Stimulated activated CD4-positive, alpha-beta T cell treated with anti-CD3 and anti-CD28 coated beads, Interleukin-2, amount 100 ng/mL, for 24 hours (primary cell): Measurements from ENCODE around the gene EPHA6.
"Not testable (repeated sequence)": the region's sequence is repeated elsewhere in the genome, so short reads cannot be mapped to it uniquely, and the experiment has no call there.

Source experiments
- DNase-seq, 2 donors: peaks; one replicate each; pipeline ENCODE4 v3.0.0-alpha.2; 2020

Gene EPHA6

DNA sequence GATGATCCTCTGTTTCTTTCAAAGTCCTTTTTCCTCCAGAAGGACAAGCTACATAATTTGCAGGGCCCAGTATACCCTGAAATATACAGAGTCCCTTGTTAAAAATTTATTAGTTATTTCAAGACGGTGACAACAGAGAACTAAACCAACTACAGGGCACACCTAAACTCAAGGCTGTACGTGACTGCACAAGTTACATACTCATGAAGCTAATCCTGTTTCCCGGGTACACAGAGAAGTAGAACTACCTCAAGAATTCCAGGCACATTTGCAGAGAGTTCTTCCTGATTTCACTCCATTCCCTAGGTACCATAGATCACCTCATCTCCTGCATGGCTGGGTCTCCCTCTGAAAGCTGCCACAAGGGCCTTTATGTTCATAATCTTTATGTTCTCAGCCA is 670.8 kb downstream of the EPHA6 start:
- DNase-seq, result no peak

DNA sequence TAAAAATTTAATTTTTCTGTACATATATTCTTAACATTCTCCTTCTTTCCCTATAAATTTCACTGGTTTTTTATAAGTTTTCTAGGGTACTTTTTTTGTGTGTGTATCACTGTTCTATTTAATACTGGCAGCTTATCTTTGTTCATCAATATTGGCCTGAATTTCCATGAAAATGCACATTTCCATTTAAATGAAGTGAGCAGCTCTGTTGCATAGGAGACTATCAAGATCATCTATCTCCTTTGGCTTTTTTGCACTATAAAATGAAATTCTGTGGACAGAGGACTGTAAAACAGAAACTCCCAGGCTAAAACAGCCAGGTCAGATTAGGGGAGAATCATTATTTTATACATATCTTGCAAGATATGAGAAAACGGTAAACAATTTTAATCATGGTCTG is 673.2 kb downstream of the EPHA6 start:
- no peak for DNase-seq

DNA sequence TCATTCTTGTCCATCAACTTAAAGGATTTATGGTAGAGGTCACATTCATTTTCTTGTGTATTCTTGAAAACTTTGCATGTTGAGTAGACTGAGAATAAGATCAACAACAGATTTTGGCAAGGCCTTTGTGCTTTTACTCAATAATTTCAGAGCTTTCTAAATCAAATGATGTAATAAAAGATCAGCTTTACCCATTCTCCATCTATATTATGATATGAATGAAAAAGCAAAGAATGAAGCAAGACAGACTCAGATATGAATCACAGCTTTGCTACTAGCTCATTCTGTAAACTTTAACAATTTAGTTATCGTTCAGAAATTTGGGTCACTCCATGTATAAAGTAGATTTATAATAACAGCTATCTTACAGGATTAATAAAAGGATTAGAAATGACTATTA is 674.3 kb downstream of the EPHA6 start:
- DNase-seq, result no peak

DNA sequence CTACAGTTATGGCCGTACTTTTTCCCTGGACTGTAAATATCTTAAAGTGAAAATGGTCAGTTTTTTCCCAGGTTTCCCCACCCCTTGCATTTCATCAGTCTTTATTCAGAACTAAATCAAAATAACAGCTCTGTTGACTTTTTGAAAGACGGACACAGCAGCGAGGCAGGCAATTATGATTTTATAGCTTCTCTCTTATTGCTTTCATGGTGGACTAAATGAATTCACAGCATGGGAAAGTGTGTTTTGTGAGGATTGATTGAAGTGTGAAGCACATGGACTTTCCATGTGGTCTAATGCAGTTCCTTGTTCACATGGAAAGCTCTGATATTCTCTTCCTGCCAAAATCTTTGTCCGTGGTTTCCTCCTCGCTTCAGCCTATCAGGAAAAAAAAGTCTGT is 681.5 kb downstream of the EPHA6 start:
- no peak for DNase-seq

DNA sequence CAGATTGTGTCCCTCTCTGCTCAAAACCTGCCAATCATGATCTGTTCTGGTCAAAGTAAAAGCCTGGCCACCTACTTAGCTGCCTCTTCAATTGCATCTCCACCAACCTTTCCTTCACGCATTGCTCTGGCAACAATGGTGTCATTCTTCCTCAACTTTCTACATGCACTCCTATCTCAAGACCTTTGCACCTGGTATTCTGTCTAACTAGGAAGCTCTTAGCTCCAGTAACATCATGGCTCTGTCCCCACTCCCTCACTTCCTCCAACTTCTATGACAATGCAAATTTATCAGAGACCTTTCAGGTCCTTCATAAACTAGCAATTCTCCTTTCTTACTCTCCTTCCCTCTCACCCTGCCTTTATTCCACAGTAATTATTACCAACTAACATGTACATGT is 682.7 kb downstream of the EPHA6 start:
- DNase-seq, result no peak

DNA sequence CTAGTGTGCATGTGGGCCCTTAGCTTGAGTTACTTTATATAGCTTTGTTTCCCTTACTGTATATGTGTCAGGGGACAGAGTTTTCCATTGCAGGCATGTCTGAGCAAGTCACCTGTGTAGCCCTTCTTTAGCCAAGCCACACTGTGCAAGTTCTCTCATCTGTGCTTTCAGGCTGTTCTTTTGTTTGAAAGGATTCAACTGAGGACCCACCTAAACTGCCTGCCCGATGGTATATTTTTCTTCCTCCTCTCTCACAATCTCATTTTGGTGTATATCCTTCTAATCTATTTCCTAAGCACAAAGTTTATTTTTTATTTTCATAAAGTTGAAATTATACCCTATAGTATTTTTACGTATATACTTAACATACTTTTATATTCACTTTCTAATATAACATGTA is 690.1 kb downstream of the EPHA6 start:
- no peak for DNase-seq

DNA sequence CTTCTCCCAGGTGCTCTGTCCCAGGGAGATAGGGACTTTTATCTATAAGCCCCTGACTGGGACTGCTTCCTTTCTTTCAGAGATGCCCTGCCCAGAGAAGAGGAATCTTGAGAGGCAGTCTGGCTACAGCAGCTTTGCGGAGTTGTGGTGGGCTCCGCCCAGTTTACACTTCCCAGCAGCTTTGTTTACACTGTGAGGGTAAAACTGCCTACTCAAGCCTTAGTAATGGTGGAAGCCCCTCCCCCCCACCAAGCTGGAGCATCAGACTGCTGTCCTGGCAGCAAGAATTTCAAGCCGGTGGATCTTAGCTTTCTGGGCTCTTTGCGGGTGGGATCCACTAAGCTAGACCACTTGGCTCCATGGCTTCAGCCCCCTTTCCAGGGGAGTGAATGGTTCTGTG is 696.4 kb downstream of the EPHA6 start:
- no peak for DNase-seq

DNA sequence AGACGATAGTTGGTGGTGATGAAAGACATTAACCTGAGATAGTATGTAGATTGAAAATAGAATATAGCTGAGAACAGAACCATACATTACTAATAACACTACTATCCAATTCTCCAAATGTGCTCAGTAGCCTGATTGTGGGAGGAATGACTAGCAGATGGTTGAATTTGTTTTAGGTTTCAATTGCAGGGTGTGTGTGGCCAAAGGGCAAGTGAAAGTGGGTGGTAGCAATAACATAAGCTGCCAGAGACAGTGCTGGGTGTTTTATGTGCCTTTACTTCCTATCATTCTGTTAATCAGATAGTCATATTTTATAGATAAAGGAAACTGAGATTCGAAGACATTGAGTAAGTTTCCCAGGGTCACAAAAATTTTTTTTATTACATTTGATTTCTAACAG is 700.7 kb downstream of the EPHA6 start:
- no peak for DNase-seq

DNA sequence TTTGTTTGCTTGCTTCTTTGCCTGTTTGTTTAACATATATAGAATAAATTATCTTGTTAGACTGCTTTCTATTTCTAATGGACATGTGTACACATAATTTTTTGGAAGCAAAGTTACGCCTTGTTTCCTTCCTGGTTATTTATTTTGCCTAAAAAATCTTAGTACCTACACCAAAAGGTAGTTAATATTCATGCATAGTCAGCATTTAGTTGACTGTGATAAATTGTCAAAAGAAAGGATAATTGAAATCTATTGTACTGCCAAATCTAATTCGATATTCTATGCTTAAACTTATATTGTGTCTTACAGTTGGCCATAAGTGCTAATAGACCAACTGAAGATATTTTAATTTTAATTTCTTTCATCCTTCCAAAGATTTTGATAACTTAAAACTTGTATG is 716.3 kb downstream of the EPHA6 start:
- no peak for DNase-seq

DNA sequence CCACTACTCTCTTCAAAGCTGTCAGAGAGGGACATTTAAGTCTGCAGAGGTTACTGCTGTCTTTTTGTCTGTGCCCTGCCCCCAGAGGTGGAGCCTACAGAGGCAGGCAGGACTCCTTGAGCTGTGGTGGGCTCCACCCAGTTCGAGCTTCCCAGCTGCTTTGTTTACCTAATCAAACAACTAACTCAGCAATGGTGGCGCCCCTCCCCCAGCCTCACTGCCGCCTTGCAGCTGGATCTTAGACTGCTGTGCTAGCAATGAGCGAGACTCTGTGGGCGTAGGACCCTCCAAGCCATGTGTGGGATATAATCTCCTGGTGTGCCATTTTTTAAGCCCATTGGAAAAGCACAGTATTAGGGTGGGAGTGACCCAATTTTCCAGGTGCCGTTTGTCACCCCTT is 733.2 kb downstream of the EPHA6 start:
- not testable (repeated sequence) for DNase-seq

DNA sequence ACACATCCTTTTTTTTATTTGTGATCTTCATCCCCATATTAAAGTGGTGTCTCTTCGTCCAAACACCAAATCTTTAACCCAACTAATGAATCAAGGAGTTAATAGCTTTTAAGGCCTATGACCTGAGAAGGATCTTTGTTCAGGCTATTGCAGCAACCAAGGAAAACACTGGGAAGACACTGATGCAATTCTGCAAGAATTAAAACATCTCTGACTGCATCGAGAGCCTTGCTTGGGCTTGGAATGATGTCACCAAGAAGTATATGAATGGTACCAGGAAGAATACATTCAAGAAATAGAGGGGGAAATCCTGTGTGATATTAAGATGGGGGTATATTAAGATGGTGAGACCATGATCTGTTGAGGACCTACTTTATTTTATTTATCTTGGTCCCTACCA is 736.0 kb downstream of the EPHA6 start:
- no peak for DNase-seq

DNA sequence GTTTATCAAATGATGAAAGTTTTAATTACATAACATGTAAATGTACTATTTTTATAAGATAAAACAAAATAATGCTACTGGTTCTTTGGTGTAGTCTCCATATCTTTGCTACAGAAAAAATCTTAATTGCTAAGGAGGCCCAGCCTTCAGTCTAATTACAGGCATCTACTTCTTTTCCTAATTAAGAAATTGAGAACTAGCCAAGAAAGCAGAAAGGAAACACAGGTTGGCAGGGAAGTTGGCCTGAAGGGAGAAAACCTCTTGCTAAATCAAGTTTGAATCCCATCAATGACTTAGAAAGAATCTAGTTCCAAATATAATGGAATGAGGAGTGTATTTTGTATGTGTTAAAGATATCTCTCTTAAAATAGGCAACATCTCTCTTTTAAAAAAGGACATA is 737.8 kb downstream of the EPHA6 start:
- DNase-seq, result no peak

DNA sequence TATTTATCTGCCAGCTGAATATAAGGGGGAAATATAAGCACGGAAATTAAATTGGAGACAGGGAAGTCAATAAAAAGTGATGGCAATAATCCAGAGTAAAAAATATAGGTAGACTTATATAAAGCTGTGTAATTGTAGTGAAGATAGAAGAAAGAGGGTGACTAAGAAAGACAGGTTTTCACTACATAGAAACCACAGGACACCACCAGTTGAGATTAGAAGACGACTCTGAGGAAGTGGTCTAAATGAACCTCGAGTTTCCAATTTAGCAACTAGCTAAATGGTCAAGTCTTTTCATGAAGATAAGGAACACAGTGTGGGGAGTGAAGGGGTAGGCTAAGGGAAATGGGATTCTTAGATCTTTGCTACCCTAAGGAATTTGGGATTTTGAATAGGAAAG is 761.3 kb downstream of the EPHA6 start:
- no peak for DNase-seq

DNA sequence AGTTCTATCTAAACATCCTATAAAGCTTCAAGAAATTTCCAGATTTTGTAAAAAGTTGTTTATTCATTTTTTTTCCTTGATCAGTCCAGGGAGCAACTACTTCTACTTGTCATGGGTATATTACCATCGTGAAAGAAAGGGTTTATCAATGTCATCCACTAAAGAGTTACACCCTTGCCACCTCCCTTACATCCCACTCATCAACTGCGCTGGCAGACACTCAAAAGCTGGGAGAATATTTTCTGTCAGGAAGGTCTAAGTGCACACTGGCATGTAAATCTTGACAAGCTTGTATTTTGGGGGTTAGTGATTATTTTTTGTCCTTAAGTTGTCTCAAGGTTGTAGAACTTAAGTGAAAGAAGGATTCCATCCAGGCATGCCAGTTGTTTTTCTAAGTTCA is 761.8 kb downstream of the EPHA6 start:
- no peak for DNase-seq

DNA sequence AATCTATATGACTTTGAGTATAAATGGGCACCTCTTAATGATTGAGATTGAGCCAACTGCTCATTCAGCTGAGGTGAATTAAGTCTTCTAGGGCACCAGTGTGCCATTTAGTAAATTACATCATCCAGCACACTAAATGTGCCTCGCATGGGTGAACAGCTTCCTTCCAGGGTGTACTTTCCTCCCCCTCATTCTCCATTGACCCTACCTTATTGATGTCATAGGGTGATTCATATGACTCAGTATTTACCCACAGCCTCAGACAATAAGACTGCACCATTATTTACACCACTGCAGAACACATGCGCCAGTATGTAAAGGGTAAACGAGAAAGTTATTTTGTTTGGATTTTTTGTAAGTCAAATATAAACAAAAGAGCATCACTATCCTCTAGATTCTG is 765.0 kb downstream of the EPHA6 start:
- DNase-seq, result no peak

DNA sequence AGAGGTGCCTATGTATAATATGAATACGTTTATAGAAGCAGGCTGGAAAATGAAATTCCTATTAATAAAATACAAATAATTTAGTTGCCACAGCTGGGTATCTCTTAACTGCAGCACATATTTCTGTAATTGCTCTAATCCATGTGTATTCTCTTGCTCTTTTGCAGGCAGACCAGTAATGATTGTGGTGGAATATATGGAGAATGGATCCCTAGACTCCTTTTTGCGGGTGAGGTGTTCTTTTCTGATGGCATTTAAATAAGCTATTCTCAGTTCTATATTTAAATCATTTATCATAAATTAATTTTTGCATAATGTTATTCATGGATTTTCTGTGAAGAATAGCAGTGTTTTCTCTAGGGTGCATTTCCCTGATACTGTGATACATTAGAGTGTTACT is 796.2 kb downstream of the EPHA6 start:
- DNase-seq, result no peak

DNA sequence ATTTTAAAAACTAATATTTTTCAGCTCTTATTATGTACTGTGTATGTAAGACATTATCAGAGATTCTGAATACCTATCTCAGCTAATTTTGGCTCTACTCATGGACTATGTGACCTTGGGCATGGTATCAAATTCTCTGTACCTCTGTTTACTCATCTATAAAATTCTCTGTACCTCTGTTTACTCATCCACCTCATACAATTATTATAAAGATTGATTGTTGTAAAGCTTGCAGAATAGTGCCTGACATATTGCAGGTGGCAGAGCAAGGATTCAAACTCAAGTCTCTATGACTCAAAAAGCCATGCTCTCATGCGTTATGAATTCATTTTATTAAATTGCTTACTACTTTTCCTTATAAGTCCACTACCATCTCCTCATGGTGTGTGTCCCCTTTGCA is 798.2 kb downstream of the EPHA6 start:
- no peak for DNase-seq

DNA sequence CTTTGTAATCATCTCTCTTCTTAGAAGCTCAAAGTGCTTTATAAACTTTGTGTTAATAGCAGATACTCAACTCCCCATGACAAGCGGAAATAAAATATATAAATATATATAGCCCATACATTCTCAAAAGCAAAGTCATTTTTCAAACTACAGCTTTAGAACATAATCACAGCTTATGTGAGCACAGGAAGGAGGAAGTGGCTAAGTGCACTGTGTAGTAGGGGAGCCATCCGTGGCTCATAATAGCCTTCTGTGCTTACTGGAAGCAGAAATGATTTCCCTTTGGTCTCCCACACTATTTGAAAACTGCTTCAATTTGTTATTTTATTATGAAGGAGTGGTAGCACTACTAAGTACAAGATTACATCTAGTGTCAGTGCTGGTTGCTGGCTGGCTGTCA is 798.7 kb downstream of the EPHA6 start:
- no peak for DNase-seq

DNA sequence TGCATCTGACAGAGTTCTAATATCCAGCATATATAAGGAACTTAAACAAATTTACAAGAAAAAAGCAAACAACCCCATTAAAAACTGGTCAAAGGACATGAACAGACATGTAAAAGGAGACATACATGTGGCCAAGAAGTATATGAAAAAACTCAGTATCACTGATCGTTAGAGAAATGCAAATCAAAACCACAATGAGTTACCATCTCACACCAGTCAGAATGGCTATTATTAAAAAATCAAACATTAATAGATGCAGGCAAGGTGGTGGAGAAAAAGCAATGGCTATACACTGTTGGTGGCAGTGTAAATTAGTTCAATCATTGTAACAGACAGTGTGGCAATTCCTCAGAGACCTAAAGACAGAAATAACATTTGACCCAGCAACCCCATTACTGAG is 806.1 kb downstream of the EPHA6 start:
- DNase-seq, result not testable (repeated sequence)

DNA sequence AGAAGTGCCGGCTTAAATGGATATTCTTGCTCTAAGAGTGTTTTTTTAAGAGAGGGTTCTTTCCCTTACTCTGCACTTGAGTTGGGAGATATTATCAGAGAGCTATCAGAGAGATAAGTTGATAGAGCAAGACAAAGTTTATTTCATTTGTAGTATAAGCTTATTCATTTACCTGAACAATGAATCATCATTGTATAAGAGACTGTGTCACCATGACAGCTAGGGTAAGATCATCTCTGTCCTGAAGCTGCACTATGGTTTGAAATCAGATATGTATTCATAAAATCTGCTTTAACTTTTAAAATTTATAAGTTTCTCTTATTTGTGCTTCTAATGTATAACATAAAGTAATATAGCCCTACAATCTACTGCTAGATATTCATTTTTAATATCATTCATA is 822.1 kb downstream of the EPHA6 start:
- DNase-seq, result no peak

DNA sequence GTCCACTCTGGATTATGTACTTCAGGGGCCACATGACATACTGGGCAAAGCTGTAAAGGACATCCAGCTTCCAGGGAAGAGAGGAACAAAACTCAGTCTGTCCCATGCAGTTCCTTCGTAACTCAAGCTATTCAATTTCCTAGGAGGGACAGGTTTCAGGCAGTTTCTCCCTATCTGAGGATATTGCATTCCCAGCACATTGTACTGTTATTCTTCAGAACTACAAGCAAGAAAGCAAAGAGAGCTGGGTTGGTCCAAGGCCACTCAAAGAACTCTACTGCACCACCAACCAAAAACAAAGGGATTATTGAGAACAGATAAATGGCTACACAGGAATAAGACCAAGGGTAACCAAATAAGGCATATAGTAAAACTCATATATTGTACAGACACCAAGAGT is 832.5 kb downstream of the EPHA6 start:
- DNase-seq, result no peak

DNA sequence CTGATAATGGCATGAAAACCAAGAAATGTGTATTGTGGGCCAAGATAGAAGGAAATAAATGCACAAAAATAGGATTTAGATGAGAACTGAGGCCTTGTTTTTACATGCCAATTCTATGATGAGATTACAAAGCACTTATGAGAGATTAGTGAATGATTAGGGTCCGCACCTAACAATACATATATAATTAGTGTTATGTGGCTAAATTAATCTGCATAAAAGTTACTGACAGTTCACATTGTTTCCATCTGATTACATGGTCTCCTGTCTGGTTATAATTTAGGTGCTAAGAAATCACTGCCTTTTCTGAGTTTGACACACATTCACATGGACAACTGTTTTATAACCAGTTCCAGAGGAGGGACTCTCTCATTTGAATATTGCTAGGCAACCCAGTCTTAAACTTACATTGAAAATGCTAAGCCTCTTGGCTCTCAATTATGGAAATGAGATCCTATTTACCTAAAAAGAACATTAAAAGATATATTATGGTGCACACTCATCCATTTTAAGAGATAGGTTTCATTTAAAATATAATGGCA is 833.1 kb downstream of the EPHA6 start:
- no peak for DNase-seq

DNA sequence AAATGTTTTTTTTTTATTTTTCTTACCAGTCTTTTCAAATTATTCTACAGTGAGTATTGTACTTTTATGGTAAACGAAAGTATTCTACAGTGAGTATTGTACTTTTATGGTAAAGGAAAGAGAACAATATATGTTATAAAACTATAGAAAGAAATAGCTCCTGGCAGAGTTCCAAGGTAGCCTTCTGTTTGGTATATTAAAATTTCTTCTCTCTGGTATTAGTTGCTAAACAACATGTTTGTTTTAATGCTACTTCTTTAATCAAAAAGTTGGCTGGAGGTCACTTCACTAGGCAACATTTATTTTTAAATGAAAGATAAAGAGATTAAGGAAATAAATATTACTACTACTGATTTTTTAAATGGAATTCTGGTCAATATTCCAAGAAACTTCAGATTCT is 841.6 kb downstream of the EPHA6 start:
- DNase-seq, result no peak

DNA sequence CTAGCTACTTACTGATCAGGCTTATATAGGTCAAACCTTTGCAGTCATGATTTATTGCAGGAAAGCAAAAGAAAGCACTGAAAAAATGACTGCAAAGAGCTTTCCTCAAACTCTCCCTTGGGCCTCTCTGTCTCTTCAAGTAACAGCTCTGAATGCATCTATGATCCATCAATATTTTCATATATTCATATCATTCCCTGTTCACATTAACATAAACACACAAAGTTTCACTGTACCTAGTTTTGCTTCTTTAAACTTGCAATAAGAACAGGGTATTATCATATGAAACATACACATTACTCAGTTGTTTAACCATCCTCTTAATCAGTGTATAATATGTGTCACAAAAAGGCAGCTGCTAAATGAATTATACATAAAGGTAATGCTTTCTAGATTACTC is 842.2 kb downstream of the EPHA6 start:
- DNase-seq, result no peak

DNA sequence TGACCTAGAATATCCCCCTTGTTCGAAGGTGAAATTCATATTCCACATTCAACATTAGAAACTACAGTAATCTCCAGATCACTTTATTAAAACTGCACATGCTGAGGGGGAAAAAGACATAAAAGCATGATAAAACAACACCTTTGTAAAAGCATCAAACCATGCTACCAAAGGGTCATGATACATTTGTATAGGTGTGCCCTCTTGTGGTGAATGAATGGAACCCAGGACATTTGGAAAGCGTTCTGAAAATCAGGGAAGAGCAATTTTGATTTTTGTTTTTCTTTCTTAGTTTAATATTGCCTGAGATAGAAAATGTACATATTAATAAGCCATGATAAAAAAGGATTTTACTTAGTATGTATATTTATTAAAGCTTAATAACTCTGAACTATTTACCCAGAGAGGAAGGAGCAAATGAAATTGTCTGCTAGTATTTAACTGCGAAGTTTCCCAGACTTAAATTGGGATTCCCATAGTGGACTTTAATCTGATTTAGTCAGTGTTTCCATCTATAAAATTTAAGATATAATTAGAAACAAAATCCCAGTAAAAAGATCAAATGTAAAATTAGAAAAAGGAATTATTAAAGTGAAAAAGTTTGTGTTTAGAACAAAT is 844.4 kb downstream of the EPHA6 start:
- no peak for DNase-seq

DNA sequence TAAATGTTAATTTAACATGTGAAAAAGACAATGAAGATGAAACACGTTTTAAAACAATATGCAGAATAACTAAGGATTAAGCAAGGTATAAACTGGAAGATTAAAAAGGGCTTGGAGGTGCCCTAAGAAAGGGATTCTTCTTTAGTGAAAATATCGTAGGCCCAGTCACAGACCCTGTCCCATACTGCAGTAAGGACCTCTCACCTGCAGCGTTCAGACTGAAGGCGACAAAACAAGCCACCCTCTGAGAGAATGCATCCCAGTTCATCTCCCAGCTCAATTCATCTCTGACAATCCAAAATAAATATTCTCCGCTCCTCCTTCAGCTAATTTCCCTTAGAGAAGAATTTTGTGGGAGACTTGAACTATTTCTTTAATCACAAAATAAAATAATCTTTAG is 847.9 kb downstream of the EPHA6 start:
- no peak for DNase-seq
